ENCODE measurements around the gene LZTS2. TPM values are rescaled to one million over a fixed set of nuclear protein-coding genes. Genes with fewer than 3 reads are reported as not detected.

Gene LZTS2
- total RNA-seq, 2 donors from 2014 or later = 29.7 to 38.4 TPM

- peaks cover 0 to 7% of the 10 kb centered on the region in 2 donors for H3K36me3 ChIP-seq (replicated peaks in 1 of 2; ENCODE audit: insufficient read depth in 1 of 2, low read depth in 2 of 2)
- H3K27me3 ChIP-seq = no peaks in the 10 kb centered on the region
- no peak for DNase-seq
- H3K4me1 ChIP-seq = peaks cover 17% of the 10 kb centered on the region
- no peaks in the 10 kb centered on the region for H3K9me3 ChIP-seq
- H3K27ac ChIP-seq = no peak overlapping the region
- no peak for ATAC-seq
- intact Hi-C loops (cut with DNase I) = no loop called here
- 73 to 87% methylated on average over 5 of the region's 5 CpGs for WGBS, 2 donors
- TF ChIP-seq POLR2A (IDR thresholded peaks at IDR 0.05) (no peak), CTCF (IDR thresholded peaks at IDR 0.05) (no peak)
- H3K4me3 ChIP-seq = no peak overlapping the region
Measured at GRCh38 chr10:100981178-100981772, 18.3 kb upstream of the LZTS2 start.

- intact Hi-C loops (cut with DNase I) = no loop called here
- whole genome bisulfite sequencing, 2 donors = 75 to 89% methylated on average over 10 to 24 of the region's 24 CpGs
Measured at GRCh38 chr10:100982916-100983830, 16.4 kb upstream of the LZTS2 start.

GRCh38 chr10:100983868-100984671, 15.5 kb upstream of the LZTS2 start:
- ATAC-seq = no peak
- peak in 3 of 4 donors; percentile 0 to 9 (median 4) for DNase-seq
- H3K27ac ChIP-seq = no peak overlapping the region
- H3K36me3 ChIP-seq (replicated peaks in 1 of 2; ENCODE audit: insufficient read depth in 1 of 2, low read depth in 2 of 2) = peaks cover 0 to 6% of the 10 kb centered on the region in 2 donors
- no peaks in the 10 kb centered on the region for H3K9me3 ChIP-seq
- WGBS, 2 donors = 74 to 77% methylated on average over 8 to 12 of the region's 13 CpGs
- H3K4me1 ChIP-seq = peaks cover 36% of the 10 kb centered on the region
- H3K4me3 ChIP-seq = no peak overlapping the region
- no peaks in the 10 kb centered on the region for H3K27me3 ChIP-seq
- intact Hi-C loops (cut with DNase I) = no loop called here
- no peak for TF ChIP-seq POLR2A (IDR thresholded peaks at IDR 0.05)
- no peak for TF ChIP-seq CTCF (IDR thresholded peaks at IDR 0.05)

More at GRCh38 chr10:100982916-100983830, 16.4 kb upstream of the LZTS2 start:
- H3K9me3 ChIP-seq = no peaks in the 10 kb centered on the region
- H3K36me3 ChIP-seq (replicated peaks in 1 of 2; ENCODE audit: insufficient read depth in 1 of 2, low read depth in 2 of 2) = peaks cover 0 to 7% of the 10 kb centered on the region in 2 donors
- no peak overlapping the region for H3K4me3 ChIP-seq
- H3K27me3 ChIP-seq = no peaks in the 10 kb centered on the region
- no peak overlapping the region for H3K27ac ChIP-seq
- H3K4me1 ChIP-seq = peaks cover 28% of the 10 kb centered on the region
- TF ChIP-seq CTCF (IDR thresholded peaks at IDR 0.05) (no peak), POLR2A (IDR thresholded peaks at IDR 0.05) (no peak)
- ATAC-seq = no peak
- peak in 3 of 4 donors; percentile 1 to 9 (median 6) for DNase-seq

GRCh38 chr10:100984672-100985177, 14.9 kb upstream of the LZTS2 start:
- DNase-seq = peak in 2 of 4 donors; percentile 7 to 13
- no peak for ATAC-seq
- intact Hi-C loops (cut with DNase I) = no loop called here
- H3K36me3 ChIP-seq (replicated peaks in 1 of 2; ENCODE audit: insufficient read depth in 1 of 2, low read depth in 2 of 2) = peaks cover 0 to 5% of the 10 kb centered on the region in 2 donors
- H3K4me3 ChIP-seq = no peak overlapping the region
- 65% methylated on average over 2 of the region's 2 CpGs for WGBS, 2 donors
- H3K27ac ChIP-seq = peak overlapping the region in 1 of 4 donors; percentile 14
- TF ChIP-seq CTCF (IDR thresholded peaks at IDR 0.05) = no peak
- no peak for TF ChIP-seq POLR2A (IDR thresholded peaks at IDR 0.05)
- H3K9me3 ChIP-seq = no peaks in the 10 kb centered on the region
- peaks cover 43% of the 10 kb centered on the region for H3K4me1 ChIP-seq
- no peaks in the 10 kb centered on the region for H3K27me3 ChIP-seq
